ENCODE results near the gene TMEM40. TPM values are rescaled to one million over a fixed set of nuclear protein-coding genes. Genes with fewer than 3 reads are reported as not detected.
"Not testable (repeated sequence)": the region's sequence is repeated elsewhere in the genome, so short reads cannot be mapped to it uniquely, and the experiment has no call there.

Gene TMEM40
- total RNA-seq, 2 experiments from 2014 or later = not detected

DNA sequence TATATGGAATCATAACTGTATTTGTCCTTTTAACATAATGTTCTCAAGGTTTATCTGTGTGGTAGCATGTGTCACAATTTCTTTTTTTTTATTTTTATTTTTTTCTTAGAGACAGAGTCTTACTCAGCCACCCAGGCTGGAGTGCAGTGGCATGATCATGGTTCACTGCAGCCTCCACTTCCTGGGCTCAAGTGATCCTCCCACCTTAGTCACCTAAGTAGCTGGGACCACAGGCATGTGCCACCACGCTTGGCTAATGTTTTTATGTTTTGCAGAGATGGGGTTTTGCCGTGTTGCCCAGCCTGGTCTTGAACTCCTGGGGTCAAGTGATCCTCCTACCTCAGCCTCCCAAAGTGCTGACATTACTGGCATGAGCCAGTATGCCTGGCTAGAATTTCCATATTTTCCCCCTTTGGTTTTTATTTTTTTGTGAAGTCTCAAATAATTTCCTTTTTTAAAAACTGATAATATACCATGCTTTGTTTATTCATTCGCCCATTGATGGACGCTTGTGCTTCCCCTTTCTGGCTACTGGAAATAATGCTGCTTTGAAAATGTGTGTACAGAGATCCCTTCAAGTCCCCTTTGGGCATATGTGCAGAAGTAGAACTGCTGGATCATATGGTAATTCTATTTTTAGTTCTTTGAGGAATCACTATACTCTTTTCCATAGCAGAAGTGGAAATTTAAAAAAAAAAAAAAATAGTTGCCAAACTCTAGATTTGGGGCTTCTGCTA, 28.4 kb downstream of the TMEM40 start:
- H3K36me3 Mint-ChIP-seq = no peaks in the 10 kb centered on the region
- no peaks in the 10 kb centered on the region for H3K4me1 Mint-ChIP-seq
- H3K4me3 Mint-ChIP-seq = no peak overlapping the region
- DNase-seq (no peak), ATAC-seq (ENCODE audit: low read depth) (no peak)
- POLR2A ChIA-PET = no interaction called here
- H3K9me3 Mint-ChIP-seq = no peaks in the 10 kb centered on the region
- no peak overlapping the region for H3K27ac Mint-ChIP-seq
- peaks cover 4% of the 10 kb centered on the region for H3K27me3 Mint-ChIP-seq

DNA sequence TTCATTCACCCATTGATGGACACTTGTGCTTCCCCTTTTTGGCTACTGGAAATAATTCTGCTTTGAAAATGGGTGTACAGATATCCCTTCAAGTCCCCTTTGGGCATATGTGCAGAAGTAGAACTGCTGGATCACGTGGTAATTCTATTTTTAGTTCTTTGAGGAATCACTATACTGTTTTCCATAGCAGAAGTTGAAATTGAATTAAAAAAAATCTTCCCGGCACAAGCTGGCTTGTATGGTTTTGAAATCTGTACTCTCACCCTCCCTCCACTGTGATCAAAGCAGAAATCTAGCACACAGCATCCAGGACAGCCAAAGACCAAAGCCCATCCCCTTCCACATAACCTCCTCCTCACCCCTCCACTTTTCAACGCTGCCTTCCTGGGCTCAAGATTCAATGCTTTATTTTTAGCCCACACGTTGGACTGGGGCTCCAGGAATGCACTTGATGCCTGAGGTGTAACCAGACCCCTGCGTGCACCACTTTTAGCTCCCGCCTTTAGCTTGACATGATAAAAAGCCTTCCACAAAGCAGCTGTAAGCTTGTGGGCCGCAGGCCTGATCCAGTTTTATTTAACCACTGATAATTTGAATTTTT, 29.9 kb downstream of the TMEM40 start:
- H3K9me3 Mint-ChIP-seq = no peaks in the 10 kb centered on the region
- no peak overlapping the region for H3K27ac Mint-ChIP-seq
- no peaks in the 10 kb centered on the region for H3K4me1 Mint-ChIP-seq
- peaks cover 4% of the 10 kb centered on the region for H3K27me3 Mint-ChIP-seq
- no peak overlapping the region for H3K4me3 Mint-ChIP-seq
- ATAC-seq (ENCODE audit: low read depth) (no peak), DNase-seq (no peak)
- no peaks in the 10 kb centered on the region for H3K36me3 Mint-ChIP-seq
- POLR2A ChIA-PET = no interaction called here

DNA sequence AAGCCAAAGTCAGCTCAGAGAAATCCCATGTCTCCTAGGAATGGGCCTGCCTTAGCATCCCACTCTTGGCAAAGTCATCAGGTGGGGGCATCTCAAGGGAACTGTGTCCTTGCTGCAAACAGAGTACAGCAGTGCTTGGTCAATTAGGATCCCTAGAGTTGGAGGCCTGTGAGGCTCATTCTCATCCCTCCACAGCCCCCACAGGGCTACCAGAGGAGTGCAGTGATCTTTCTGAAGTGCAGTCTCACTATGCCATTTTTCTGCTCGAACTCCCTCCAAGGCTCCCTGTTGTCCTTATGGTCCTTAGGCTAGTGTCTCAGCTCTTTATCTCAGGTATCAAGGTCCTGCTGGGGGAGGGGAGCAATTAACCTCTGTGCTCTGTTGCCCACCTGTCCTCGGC, 31.1 kb downstream of the TMEM40 start:
- DNase-seq = no peak
- no peak overlapping the region for H3K27ac Mint-ChIP-seq
- no peaks in the 10 kb centered on the region for H3K9me3 Mint-ChIP-seq
- H3K4me3 Mint-ChIP-seq = no peak overlapping the region
- no peaks in the 10 kb centered on the region for H3K4me1 Mint-ChIP-seq
- peaks cover 4% of the 10 kb centered on the region for H3K27me3 Mint-ChIP-seq
- ATAC-seq (ENCODE audit: low read depth) = no peak
- POLR2A ChIA-PET = no interaction called here
- no peaks in the 10 kb centered on the region for H3K36me3 Mint-ChIP-seq

DNA sequence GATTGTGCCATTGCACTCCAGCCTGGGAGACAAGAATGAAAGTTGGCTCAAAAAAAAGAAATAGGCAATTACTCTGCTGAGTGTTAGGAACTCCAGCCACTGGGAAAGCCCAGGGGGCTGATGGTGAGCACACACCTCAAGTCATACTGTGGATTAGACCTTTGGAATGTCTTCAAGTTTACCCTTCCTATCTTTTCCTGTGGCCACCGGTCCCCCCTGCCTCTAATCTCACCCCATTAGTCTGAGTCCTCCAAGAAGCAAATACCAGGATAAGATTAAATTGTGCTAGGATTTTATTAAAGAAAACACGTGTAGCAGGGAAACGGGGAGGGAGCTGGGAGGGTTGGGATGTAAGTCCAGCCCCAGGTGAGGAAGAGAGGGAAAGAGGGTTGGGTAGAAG, 31.6 kb downstream of the TMEM40 start:
- no peaks in the 10 kb centered on the region for H3K4me1 Mint-ChIP-seq
- POLR2A ChIA-PET = no interaction called here
- ATAC-seq (ENCODE audit: low read depth) (no peak), DNase-seq (no peak)
- peaks cover 2% of the 10 kb centered on the region for H3K27me3 Mint-ChIP-seq
- H3K36me3 Mint-ChIP-seq = no peaks in the 10 kb centered on the region
- H3K4me3 Mint-ChIP-seq = no peak overlapping the region
- no peaks in the 10 kb centered on the region for H3K9me3 Mint-ChIP-seq
- no peak overlapping the region for H3K27ac Mint-ChIP-seq

DNA sequence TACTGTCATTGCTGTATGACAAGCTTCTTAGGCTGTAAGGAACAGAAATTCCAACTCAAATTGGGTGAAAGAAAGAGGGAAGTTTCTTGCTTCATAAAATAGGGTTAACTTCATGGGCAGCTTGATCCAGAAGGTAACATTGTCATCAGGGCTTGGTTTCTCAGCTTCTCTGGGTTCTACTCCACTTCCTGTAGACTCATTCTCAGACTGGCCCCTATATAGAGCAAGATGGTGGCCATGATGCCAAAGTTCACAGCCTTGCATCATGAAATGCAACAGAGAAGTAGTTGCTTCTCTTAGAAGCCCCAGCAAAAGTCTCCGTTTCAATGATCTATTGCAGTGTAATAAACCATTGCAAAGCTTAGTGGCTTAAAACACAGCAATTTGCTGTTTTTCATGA, 33.6 kb downstream of the TMEM40 start:
- POLR2A ChIA-PET = no interaction called here
- no peak overlapping the region for H3K27ac Mint-ChIP-seq
- no peak for ATAC-seq (ENCODE audit: low read depth)

DNA sequence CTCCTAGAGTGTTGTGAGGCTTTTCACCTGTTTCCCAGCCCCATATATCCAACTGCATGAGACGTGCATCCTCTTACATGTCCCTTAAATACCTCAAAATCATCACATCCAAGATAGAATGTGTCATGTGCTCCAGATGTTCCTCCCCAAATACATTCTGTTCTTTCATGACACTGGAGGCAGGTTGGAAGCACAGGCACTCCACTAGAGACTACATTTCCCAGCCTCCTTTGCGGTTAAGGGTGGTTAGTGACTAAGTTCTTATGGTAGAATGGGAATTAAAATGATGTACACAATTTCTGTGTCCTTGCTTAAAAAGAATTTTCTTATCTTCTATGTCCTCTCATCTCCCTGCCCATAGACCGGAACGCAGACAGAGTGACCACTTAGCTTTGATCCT, 34.3 kb downstream of the TMEM40 start:
- H3K27me3 Mint-ChIP-seq = peaks cover 2% of the 10 kb centered on the region
- DNase-seq (no peak), ATAC-seq (ENCODE audit: low read depth) (no peak)
- no peaks in the 10 kb centered on the region for H3K9me3 Mint-ChIP-seq
- POLR2A ChIA-PET = no interaction called here
- H3K4me3 Mint-ChIP-seq = no peak overlapping the region
- no peak overlapping the region for H3K27ac Mint-ChIP-seq
- H3K36me3 Mint-ChIP-seq = no peaks in the 10 kb centered on the region
- peaks cover 5% of the 10 kb centered on the region for H3K4me1 Mint-ChIP-seq

More for the DNA sequence above, 33.6 kb downstream of the TMEM40 start:
- Mint-ChIP-seq H3K9me3 (no peaks in the 10 kb centered on the region), H3K4me1 (no peaks in the 10 kb centered on the region), H3K4me3 (no peak overlapping the region), H3K27me3 (peaks cover 2% of the 10 kb centered on the region), H3K36me3 (no peaks in the 10 kb centered on the region)
- no peak for DNase-seq

DNA sequence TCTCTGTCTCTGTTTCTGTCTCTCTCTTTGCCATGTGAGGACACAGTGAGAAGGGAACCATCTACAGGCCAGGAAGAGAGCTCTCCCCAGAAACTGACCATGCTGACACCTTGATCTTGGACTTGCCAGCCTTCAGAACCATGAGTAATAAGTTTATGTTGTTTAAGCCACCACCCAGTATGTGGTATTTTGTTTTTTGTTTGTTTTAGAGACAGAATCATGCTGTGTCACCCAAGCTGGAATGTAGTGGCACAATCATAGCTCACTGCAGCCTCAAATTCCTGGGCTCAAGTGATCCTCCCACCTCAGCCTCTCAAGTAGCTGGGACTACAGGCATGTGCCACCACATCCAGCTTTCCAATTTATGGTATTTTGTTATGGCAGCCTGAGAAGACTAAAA, 35.7 kb downstream of the TMEM40 start:
- H3K36me3 Mint-ChIP-seq; DNase-seq; ATAC-seq (ENCODE audit: low read depth); H3K27ac Mint-ChIP-seq; H3K4me3 Mint-ChIP-seq; POLR2A ChIA-PET; H3K4me1 Mint-ChIP-seq; H3K27me3 Mint-ChIP-seq; H3K9me3 Mint-ChIP-seq: not testable (repeated sequence)

DNA sequence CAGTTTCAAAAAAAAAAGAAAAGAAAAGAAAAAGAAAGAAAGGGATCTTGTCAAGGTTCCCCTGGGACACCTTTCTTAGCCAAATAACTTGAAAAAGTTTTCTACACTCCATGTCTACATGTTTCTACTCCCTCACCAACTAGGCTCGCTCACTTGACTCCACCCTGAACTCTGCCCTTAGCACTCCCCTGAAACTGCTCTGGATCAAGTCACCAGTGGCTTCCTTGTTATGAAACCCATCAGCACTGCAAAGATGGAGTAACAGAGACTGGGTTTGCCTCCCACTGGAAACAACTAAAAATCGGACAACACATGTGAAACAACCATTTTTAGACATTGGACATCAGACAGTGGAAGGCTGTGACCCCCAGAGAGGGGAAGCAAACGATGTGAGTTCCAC, 36.8 kb downstream of the TMEM40 start:
- no peak overlapping the region for H3K27ac Mint-ChIP-seq
- DNase-seq = no peak
- H3K36me3 Mint-ChIP-seq = no peaks in the 10 kb centered on the region
- no peak for ATAC-seq (ENCODE audit: low read depth)
- POLR2A ChIA-PET = no interaction called here
- H3K9me3 Mint-ChIP-seq = no peaks in the 10 kb centered on the region
- H3K27me3 Mint-ChIP-seq = peaks cover 2% of the 10 kb centered on the region
- peaks cover 9% of the 10 kb centered on the region for H3K4me1 Mint-ChIP-seq
- no peak overlapping the region for H3K4me3 Mint-ChIP-seq

DNA sequence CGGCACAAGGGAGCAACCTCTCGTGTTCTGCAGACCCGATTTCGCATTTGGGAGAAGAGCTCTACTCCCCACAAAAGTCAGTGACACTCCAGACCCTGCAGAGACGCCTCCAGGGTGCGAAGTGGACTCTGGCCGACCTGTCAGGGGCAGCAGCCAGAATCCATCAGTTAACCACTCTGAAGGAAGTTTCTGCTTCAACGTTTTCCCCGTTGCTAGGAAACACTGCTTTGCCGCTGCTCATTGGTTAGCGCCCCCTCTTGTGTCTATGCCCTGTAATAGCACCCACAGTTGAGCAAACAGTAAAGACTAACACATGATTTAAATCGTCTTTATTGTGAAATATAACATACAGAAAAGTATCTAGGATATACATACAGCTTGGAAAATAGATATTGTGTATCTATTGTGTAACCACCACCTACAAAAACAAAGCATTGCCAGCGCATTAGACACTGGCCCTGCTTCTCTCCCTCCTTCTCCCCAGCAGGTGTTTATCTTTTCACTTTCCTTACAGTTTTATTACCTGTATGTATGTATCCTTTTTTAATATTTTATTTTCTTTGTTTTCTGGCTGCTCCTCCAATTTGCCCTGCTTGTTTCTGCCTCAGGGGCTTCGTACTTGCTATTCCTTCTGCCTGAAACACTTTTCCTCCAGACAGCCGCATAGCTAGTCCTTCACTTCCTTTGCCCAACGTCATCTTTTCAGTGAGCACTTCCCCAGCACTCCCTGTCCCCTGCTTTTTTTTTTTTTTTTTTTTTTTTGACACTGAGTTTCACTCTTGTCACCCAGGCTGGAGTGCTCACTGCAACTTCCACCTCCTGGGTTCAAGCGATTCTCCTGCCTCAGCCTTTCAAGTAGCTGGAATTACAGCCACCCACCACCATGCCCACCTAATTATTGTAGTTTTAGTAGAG, 38.8 kb downstream of the TMEM40 start:
- Mint-ChIP-seq H3K27ac (no peak overlapping the region), H3K4me1 (peaks cover 9% of the 10 kb centered on the region), H3K4me3 (peak overlapping the region; percentile 50), H3K36me3 (no peaks in the 10 kb centered on the region), H3K27me3 (no peaks in the 10 kb centered on the region), H3K9me3 (no peaks in the 10 kb centered on the region)
- POLR2A ChIA-PET = no interaction called here
- peak; percentile 85 for ATAC-seq (ENCODE audit: low read depth)
- peak; percentile 50 for DNase-seq

DNA sequence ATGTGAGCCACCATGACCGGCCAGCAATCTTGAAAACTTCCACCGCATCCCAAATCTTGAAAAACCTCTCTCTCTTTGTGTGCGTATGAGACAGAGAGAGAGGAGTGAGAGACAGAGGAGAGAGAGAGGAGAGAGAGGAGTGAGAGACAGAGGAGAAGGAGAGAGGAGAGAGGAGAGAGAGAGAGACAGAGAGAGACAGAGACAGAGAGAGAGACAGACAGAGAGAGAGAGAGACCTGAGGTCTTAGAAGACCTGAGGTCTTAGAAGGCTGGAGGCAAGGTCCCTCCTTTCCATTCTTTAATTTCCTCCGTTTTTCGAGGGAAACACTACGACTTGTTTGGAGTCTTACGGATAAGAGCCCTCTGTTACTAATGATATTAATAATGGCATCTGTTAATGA, 39.5 kb downstream of the TMEM40 start:
- Mint-ChIP-seq H3K27ac (no peak overlapping the region), H3K4me1 (peaks cover 9% of the 10 kb centered on the region), H3K9me3 (no peaks in the 10 kb centered on the region), H3K4me3 (peak overlapping the region; percentile 50), H3K27me3 (no peaks in the 10 kb centered on the region), H3K36me3 (no peaks in the 10 kb centered on the region)
- POLR2A ChIA-PET = no interaction called here
- ATAC-seq (ENCODE audit: low read depth) (no peak), DNase-seq (no peak)

DNA sequence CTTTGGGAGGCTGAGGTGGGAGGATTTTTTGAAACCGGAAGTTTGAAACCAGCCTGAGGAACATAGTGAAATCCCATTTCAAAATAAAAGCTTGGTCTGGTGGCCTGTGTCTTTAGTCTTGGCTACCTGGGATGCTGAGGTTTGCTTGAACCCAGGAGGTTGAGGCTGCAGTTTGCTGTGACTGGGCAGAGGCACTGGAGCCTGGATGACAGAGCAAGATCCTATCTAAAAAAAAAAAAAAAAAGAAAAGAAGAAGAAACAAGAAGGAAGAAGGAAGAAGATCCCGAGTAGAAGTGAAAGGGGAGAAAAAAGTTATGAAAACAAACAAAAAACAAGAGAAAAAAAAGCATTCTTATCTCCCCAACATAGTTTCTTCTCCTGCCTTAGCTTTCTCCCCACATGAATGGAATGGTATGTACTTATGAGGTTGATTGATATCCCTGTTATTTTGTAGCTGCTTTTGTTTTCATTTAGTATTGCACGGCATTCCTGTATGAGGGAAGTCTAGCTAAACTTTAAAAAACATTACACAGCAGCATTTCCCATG, 42.4 kb downstream of the TMEM40 start:
- H3K4me1 Mint-ChIP-seq = peaks cover 9% of the 10 kb centered on the region
- no peak overlapping the region for H3K27ac Mint-ChIP-seq
- POLR2A ChIA-PET = interaction anchor here (0.5 kb wide), 1 partner anchor 74 kb away, joined by 3 read pairs; no protein-coding TSS in a partner anchor
- no peaks in the 10 kb centered on the region for H3K36me3 Mint-ChIP-seq
- no peaks in the 10 kb centered on the region for H3K9me3 Mint-ChIP-seq
- no peak overlapping the region for H3K4me3 Mint-ChIP-seq
- no peaks in the 10 kb centered on the region for H3K27me3 Mint-ChIP-seq
- DNase-seq (no peak), ATAC-seq (ENCODE audit: low read depth) (no peak)

DNA sequence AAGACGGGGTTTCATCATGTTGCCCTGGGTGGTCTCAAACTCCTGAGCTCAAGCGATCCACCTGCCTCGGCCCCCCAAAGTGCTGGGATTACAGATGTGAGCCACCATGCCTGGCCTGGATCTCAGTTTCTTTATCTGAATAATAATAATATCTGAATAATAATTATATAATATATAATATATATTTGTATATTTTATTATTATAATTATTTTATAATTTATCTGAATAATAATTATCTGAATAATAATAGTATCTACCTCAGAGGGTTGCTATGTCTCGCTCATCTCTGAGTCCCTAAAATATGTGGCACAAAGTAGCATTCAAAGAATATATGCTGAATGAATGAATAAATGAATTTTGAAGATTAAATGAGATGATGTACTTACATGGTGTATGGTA, 44.8 kb downstream of the TMEM40 start:
- no peaks in the 10 kb centered on the region for H3K36me3 Mint-ChIP-seq
- no peak for DNase-seq
- POLR2A ChIA-PET = no interaction called here
- no peak for ATAC-seq (ENCODE audit: low read depth)
- no peak overlapping the region for H3K27ac Mint-ChIP-seq
- no peaks in the 10 kb centered on the region for H3K4me1 Mint-ChIP-seq
- peaks cover 5% of the 10 kb centered on the region for H3K27me3 Mint-ChIP-seq
- H3K4me3 Mint-ChIP-seq = no peak overlapping the region
- H3K9me3 Mint-ChIP-seq = no peaks in the 10 kb centered on the region

DNA sequence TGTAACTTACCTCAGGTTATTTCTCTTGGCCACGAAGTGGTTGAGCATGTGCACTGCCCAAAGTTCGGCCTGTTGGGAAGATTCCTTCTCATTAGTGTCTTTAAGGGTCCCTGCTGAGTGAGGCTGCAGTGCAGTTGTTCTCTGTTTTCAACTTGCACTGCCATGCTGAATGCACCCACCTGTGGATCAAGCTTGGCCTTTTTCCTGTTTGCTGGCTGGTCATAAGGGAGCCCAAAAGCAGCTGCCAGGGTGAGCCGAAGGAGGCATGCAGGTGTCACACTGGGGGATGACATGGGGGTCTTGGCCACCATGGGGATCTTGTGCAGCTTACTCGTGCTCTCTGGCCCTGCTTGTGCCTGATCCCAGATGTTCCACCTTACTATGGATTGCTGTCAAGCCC, 49.0 kb downstream of the TMEM40 start:
- H3K9me3 Mint-ChIP-seq = no peaks in the 10 kb centered on the region
- H3K27me3 Mint-ChIP-seq = peaks cover 21% of the 10 kb centered on the region
- POLR2A ChIA-PET = no interaction called here
- ATAC-seq (ENCODE audit: low read depth) (no peak), DNase-seq (no peak)
- no peak overlapping the region for H3K27ac Mint-ChIP-seq
- H3K4me1 Mint-ChIP-seq = no peaks in the 10 kb centered on the region
- H3K36me3 Mint-ChIP-seq = no peaks in the 10 kb centered on the region
- H3K4me3 Mint-ChIP-seq = no peak overlapping the region
